ENCODE data around the gene PDE4A.

The PDE4A gene

DNA sequence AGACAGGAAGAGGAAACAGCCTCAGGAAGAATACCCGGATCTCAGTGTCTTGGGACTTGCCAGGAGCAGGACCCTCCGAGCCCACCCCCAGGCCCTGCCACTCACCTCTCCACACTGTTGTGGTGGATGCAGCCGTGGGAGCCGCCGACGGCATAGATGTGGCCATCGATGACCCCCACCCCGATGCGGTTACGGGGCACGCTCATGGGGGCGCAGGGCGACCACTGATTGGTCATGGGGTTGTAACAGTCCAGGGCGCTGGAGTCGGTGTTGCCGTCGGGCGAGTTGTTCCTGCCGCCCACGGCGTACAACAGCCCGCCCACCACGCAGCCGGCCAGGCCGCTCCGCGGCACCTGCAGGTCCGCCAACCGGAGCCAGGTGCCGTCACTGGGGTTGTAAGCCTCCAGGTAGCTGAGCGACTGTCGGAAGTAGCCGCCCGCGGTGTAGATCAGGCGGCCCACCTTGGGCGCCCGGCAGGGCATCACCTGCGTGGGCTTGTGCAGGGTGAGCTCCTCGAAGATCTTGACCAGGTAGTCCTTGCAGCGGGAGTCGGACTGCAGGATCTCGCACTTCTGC is 71.2 kb downstream of the PDE4A start:
- H3K36me3 ChIP-seq (ENCODE audit: control insufficient read depth, insufficient read depth, low read length): peaks cover 21% of the 10 kb centered on the region
- TF ChIP-seq, protein P1, sequence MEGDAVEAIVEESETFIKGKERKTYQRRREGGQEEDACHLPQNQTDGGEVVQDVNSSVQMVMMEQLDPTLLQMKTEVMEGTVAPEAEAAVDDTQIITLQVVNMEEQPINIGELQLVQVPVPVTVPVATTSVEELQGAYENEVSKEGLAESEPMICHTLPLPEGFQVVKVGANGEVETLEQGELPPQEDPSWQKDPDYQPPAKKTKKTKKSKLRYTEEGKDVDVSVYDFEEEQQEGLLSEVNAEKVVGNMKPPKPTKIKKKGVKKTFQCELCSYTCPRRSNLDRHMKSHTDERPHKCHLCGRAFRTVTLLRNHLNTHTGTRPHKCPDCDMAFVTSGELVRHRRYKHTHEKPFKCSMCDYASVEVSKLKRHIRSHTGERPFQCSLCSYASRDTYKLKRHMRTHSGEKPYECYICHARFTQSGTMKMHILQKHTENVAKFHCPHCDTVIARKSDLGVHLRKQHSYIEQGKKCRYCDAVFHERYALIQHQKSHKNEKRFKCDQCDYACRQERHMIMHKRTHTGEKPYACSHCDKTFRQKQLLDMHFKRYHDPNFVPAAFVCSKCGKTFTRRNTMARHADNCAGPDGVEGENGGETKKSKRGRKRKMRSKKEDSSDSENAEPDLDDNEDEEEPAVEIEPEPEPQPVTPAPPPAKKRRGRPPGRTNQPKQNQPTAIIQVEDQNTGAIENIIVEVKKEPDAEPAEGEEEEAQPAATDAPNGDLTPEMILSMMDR (IDR thresholded peaks at IDR 0.05; ENCODE audit: insufficient read depth, low read length, poor library complexity, severe bottlenecking): no peak
- no peaks in the 10 kb centered on the region for H3K27me3 ChIP-seq (replicated peaks; ENCODE audit: control insufficient read depth, insufficient read depth, low read length)
- H3K4me3 ChIP-seq (replicated peaks; ENCODE audit: low read depth, low read length): no peak overlapping the region
- no peak for DNase-seq (ENCODE audit: extremely low read depth, insufficient read length)

DNA sequence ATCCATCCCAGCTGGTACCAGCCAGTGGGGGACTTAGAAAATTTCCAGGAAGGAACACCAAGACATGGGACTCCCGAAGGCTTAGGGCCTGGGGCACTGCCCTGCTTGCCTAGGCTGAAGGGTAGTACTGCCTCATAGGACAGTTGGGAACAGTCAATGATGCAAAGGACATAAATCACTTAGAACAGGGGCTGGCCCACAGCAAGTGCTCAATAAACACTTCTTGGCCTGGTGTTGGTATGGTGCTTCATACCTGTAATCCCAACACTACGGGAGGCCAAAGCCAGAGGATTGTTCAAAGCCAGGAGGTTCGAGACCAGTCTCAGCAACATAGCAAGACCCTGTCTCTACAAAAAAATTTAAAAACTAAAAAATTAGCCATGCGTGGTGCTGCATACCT is 77.0 kb downstream of the PDE4A start:
- TF ChIP-seq, protein P1 (IDR thresholded peaks at IDR 0.05; ENCODE audit: insufficient read depth, low read length, poor library complexity, severe bottlenecking): no peak
- H3K27me3 ChIP-seq (replicated peaks; ENCODE audit: control insufficient read depth, insufficient read depth, low read length): no peaks in the 10 kb centered on the region
- peaks cover 16% of the 10 kb centered on the region for H3K36me3 ChIP-seq (ENCODE audit: control insufficient read depth, insufficient read depth, low read length)
- no peak for DNase-seq (ENCODE audit: extremely low read depth, insufficient read length)
- no peak overlapping the region for H3K4me3 ChIP-seq (replicated peaks; ENCODE audit: low read depth, low read length)

DNA sequence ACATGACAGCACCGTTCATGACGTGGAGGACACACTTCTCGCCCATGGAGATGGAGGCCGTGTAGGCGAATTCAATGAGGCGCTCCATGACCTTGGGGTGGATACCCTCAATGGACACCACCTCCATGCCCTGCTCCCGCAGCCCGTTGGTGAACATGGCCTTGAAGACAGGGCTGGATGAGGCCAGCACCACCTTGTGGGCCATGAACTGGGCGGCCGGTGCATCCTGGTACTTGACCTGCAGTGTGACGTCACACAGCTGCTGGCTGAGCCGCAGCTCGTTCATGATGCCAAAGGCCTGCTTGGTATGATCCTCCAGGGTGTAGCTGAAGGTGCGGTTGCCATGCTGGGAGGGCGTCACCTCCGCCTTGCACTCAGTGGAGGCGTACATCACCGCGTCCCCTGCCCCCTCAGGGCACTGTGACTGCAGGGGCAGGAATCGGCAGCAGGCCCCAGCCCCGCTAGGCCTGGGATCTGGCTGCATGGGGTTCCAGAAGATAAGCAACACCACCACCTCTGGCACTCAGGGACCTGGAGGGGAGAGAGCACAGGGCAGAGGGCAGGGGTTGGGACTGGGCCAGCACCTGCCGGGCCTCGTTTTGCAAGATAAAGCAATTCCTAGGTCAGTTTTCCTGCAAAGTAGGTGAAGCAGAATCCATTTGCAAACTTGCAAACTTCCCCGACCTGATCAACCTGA is 79.4 kb downstream of the PDE4A start:
- no peak overlapping the region for H3K4me3 ChIP-seq (replicated peaks; ENCODE audit: low read depth, low read length)
- DNase-seq (ENCODE audit: extremely low read depth, insufficient read length): no peak
- peaks cover 15% of the 10 kb centered on the region for H3K36me3 ChIP-seq (ENCODE audit: control insufficient read depth, insufficient read depth, low read length)
- TF ChIP-seq, protein P1 (IDR thresholded peaks at IDR 0.05; ENCODE audit: insufficient read depth, low read length, poor library complexity, severe bottlenecking): no peak
- H3K27me3 ChIP-seq (replicated peaks; ENCODE audit: control insufficient read depth, insufficient read depth, low read length): no peaks in the 10 kb centered on the region

DNA sequence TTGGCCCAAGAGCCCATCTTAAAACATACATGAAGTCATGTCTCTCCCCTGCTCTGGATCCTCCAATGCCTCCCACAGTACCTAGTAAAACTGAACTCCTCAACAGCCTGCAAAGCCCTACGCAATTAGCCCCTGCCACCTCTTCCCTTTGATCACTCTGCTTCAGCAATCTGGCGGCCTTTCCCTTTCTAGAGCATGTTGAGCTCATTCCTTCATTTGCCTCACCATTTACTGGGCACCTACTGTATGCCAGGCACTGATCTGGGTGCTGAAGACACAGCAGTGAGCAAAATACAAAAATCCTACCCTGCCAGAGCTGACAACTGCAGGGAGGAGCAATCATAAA is 79.9 kb downstream of the PDE4A start:
- Histone ChIP-seq H3K36me3 (ENCODE audit: control insufficient read depth, insufficient read depth, low read length) (peaks cover 15% of the 10 kb centered on the region), H3K27me3 (replicated peaks; ENCODE audit: control insufficient read depth, insufficient read depth, low read length) (no peaks in the 10 kb centered on the region), H3K4me3 (replicated peaks; ENCODE audit: low read depth, low read length) (no peak overlapping the region)
- no peak for DNase-seq (ENCODE audit: extremely low read depth, insufficient read length)
- TF ChIP-seq, protein P1 (IDR thresholded peaks at IDR 0.05; ENCODE audit: insufficient read depth, low read length, poor library complexity, severe bottlenecking): no peak

DNA sequence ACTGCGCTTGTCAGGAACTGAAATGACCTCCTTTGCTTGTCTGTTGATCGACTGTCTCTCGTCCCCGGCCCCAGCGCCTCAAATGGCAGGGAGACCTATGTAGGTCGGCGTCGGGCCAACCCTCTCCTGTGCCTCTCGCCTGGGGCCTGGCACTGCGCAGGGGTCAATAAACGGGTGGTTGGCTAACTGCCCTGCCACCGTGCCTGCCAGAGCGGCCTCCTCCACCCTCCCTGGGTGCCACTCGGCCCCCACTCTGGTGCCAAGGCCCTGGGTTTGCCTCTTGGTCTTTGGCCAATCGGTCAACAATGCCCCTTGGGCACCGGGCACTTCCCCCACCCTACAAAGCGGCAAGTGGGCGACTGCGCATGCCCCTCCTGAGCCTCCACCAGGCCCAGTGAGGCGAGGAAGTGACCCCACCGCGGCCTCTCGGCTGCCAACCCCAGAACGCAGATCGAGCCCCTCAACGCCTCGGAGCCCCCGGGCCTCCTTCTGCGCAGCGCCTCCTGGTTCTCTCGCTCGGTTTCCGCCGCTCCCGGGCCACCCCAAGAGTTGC is 81.7 kb downstream of the PDE4A start:
- Histone ChIP-seq H3K27me3 (replicated peaks; ENCODE audit: control insufficient read depth, insufficient read depth, low read length) (no peaks in the 10 kb centered on the region), H3K4me3 (replicated peaks; ENCODE audit: low read depth, low read length) (peak overlapping the region; percentile 92), H3K36me3 (ENCODE audit: control insufficient read depth, insufficient read depth, low read length) (peaks cover 15% of the 10 kb centered on the region)
- TF ChIP-seq, protein P1 (IDR thresholded peaks at IDR 0.05; ENCODE audit: insufficient read depth, low read length, poor library complexity, severe bottlenecking): peak; percentile 1
- DNase-seq (ENCODE audit: extremely low read depth, insufficient read length): peak; percentile 74
